ENCODE results near the gene POU2AF2.

Gene POU2AF2

GRCh38 chr11:111220721-111221120 is 24.8 kb upstream of the POU2AF2 start:
- TF ChIP-seq TCF12 (IDR thresholded peaks at IDR 0.05; ENCODE audit: low read depth) = no peak
- TF ChIP-seq TEAD4 (IDR thresholded peaks at IDR 0.05) = no peak
- TF ChIP-seq CEBPB (IDR thresholded peaks at IDR 0.05) = no peak
- TF ChIP-seq FOXM1 (IDR thresholded peaks at IDR 0.05; ENCODE audit: borderline replicate concordance, low read depth) = no peak
- TF ChIP-seq RAD21 (IDR thresholded peaks at IDR 0.05; ENCODE audit: low read depth) = no peak
- no peak for TF ChIP-seq NFIC (IDR thresholded peaks at IDR 0.05)
- no peak for TF ChIP-seq ZBTB7A (IDR thresholded peaks at IDR 0.05; ENCODE audit: low read depth)
- TF ChIP-seq YY1 (IDR thresholded peaks at IDR 0.05; ENCODE audit: low read depth) = no peak
- TF ChIP-seq TAF1 (IDR thresholded peaks at IDR 0.05; ENCODE audit: low read depth) = no peak

GRCh38 chr11:111221208-111221607 is 24.3 kb upstream of the POU2AF2 start:
- TF ChIP-seq USF1 (IDR thresholded peaks at IDR 0.05) = no peak
- no peak for TF ChIP-seq TAF1 (IDR thresholded peaks at IDR 0.05; ENCODE audit: low read depth)
- no peak for TF ChIP-seq REST (IDR thresholded peaks at IDR 0.05; ENCODE audit: low read depth)
- TF ChIP-seq ZBTB7A (IDR thresholded peaks at IDR 0.05; ENCODE audit: low read depth) = no peak
- TF ChIP-seq TEAD4 (IDR thresholded peaks at IDR 0.05) = no peak
- TF ChIP-seq NFIC (IDR thresholded peaks at IDR 0.05) = no peak
- TF ChIP-seq EGR1 (IDR thresholded peaks at IDR 0.05) = no peak
- TF ChIP-seq MAX (IDR thresholded peaks at IDR 0.05) = no peak
- no peak for TF ChIP-seq FOXM1 (IDR thresholded peaks at IDR 0.05; ENCODE audit: borderline replicate concordance, low read depth)
- no peak for TF ChIP-seq CREB1 (IDR thresholded peaks at IDR 0.05; ENCODE audit: low read depth)
- no peak for TF ChIP-seq EP300 (IDR thresholded peaks at IDR 0.05; ENCODE audit: borderline replicate concordance)
- no peak for TF ChIP-seq RAD21 (IDR thresholded peaks at IDR 0.05; ENCODE audit: low read depth)
- no peak for TF ChIP-seq TCF12 (IDR thresholded peaks at IDR 0.05; ENCODE audit: low read depth)
- no peak for TF ChIP-seq CEBPB (IDR thresholded peaks at IDR 0.05)
- TF ChIP-seq YY1 (IDR thresholded peaks at IDR 0.05; ENCODE audit: low read depth) = no peak

GRCh38 chr11:111225881-111226280 is 19.6 kb upstream of the POU2AF2 start:
- TF ChIP-seq TCF12 (IDR thresholded peaks at IDR 0.05; ENCODE audit: low read depth) (no peak), FOXM1 (IDR thresholded peaks at IDR 0.05; ENCODE audit: borderline replicate concordance, low read depth) (no peak), REST (IDR thresholded peaks at IDR 0.05; ENCODE audit: low read depth) (no peak), MAX (IDR thresholded peaks at IDR 0.05) (no peak), YY1 (IDR thresholded peaks at IDR 0.05; ENCODE audit: low read depth) (no peak), NFIC (IDR thresholded peaks at IDR 0.05) (no peak), TAF1 (IDR thresholded peaks at IDR 0.05; ENCODE audit: low read depth) (no peak), RAD21 (IDR thresholded peaks at IDR 0.05; ENCODE audit: low read depth) (no peak), CREB1 (IDR thresholded peaks at IDR 0.05; ENCODE audit: low read depth) (no peak), EGR1 (IDR thresholded peaks at IDR 0.05) (no peak), ZBTB7A (IDR thresholded peaks at IDR 0.05; ENCODE audit: low read depth) (no peak), USF1 (IDR thresholded peaks at IDR 0.05) (no peak), TEAD4 (IDR thresholded peaks at IDR 0.05) (no peak), EP300 (IDR thresholded peaks at IDR 0.05; ENCODE audit: borderline replicate concordance) (no peak), CEBPB (IDR thresholded peaks at IDR 0.05) (no peak)

- TF ChIP-seq ZBTB7A (IDR thresholded peaks at IDR 0.05; ENCODE audit: low read depth) = no peak
- TF ChIP-seq MAX (IDR thresholded peaks at IDR 0.05) = no peak
- no peak for TF ChIP-seq TAF1 (IDR thresholded peaks at IDR 0.05; ENCODE audit: low read depth)
- no peak for TF ChIP-seq FOXM1 (IDR thresholded peaks at IDR 0.05; ENCODE audit: borderline replicate concordance, low read depth)
Measured at GRCh38 chr11:111229604-111230003, 15.9 kb upstream of the POU2AF2 start.

GRCh38 chr11:111230122-111230465 is 15.4 kb upstream of the POU2AF2 start:
- TF ChIP-seq YY1 (IDR thresholded peaks at IDR 0.05; ENCODE audit: low read depth) = no peak
- TF ChIP-seq EGR1 (IDR thresholded peaks at IDR 0.05) = no peak
- TF ChIP-seq TAF1 (IDR thresholded peaks at IDR 0.05; ENCODE audit: low read depth) = no peak
- TF ChIP-seq TEAD4 (IDR thresholded peaks at IDR 0.05) = no peak
- no peak for TF ChIP-seq NFIC (IDR thresholded peaks at IDR 0.05)
- no peak for TF ChIP-seq ZBTB7A (IDR thresholded peaks at IDR 0.05; ENCODE audit: low read depth)
- no peak for TF ChIP-seq CREB1 (IDR thresholded peaks at IDR 0.05; ENCODE audit: low read depth)
- TF ChIP-seq EP300 (IDR thresholded peaks at IDR 0.05; ENCODE audit: borderline replicate concordance) = no peak
- no peak for TF ChIP-seq REST (IDR thresholded peaks at IDR 0.05; ENCODE audit: low read depth)
- no peak for TF ChIP-seq USF1 (IDR thresholded peaks at IDR 0.05)
- TF ChIP-seq FOXM1 (IDR thresholded peaks at IDR 0.05; ENCODE audit: borderline replicate concordance, low read depth) = no peak
- TF ChIP-seq RAD21 (IDR thresholded peaks at IDR 0.05; ENCODE audit: low read depth) = no peak
- no peak for TF ChIP-seq TCF12 (IDR thresholded peaks at IDR 0.05; ENCODE audit: low read depth)
- no peak for TF ChIP-seq MAX (IDR thresholded peaks at IDR 0.05)
- TF ChIP-seq CEBPB (IDR thresholded peaks at IDR 0.05) = no peak
